PC-9 (cell line): ENCODE data around the gene CENPC.

Experiments
- EZH2 ChIP-seq: fragments of 200-600 bp; sonication (generic); IDR thresholded peaks from 2 replicates; pipeline ENCODE4 v1.8.0; 2017; ENCODE audit warnings: antibody characterized with exemption, low read depth
- TF ChIP-seq, protein P1 (sequence below): fragments of 200-600 bp; sonication (generic); conservative IDR thresholded peaks from 2 replicates; pipeline ENCODE4 v1.6.1; 2017; ENCODE audit warnings: mixed run types, antibody characterized with exemption, mild to moderate bottlenecking, moderate library complexity

- TF ChIP-seq, protein P1, sequence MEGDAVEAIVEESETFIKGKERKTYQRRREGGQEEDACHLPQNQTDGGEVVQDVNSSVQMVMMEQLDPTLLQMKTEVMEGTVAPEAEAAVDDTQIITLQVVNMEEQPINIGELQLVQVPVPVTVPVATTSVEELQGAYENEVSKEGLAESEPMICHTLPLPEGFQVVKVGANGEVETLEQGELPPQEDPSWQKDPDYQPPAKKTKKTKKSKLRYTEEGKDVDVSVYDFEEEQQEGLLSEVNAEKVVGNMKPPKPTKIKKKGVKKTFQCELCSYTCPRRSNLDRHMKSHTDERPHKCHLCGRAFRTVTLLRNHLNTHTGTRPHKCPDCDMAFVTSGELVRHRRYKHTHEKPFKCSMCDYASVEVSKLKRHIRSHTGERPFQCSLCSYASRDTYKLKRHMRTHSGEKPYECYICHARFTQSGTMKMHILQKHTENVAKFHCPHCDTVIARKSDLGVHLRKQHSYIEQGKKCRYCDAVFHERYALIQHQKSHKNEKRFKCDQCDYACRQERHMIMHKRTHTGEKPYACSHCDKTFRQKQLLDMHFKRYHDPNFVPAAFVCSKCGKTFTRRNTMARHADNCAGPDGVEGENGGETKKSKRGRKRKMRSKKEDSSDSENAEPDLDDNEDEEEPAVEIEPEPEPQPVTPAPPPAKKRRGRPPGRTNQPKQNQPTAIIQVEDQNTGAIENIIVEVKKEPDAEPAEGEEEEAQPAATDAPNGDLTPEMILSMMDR, result no peak
- TF ChIP-seq EZH2, result no peak
These were observed 93.8 kb downstream of the CENPC start for GRCh38 chr4:67451464-67451863.
